A549 (cell line): ENCODE measurements around the gene MMP27.

ENCODE experiments used
- JUN ChIP-seq, 2 experiments: fragments of >200 bp; sonication (Bioruptor Twin); formaldehyde crosslinking; IDR thresholded peaks; 2 replicates in 1 of 2; 3 replicates in 1 of 2; pipeline ENCODE4 v1.6.1; 2016 to 2017
- POLR2AphosphoS2 ChIP-seq: conservative IDR thresholded peaks from 2 replicates; pipeline ENCODE4 v1.6.1; 2012; ENCODE audit warnings: low read length, improper control_type of control experiment, inconsistent platforms
- TP53 ChIP-seq: fragments of 250-450 bp; sonication (Bioruptor Pico); IDR thresholded peaks from 2 replicates; pipeline ENCODE4 v1.5.0; 2021; ENCODE audit warnings: mild to moderate bottlenecking, moderate library complexity
- ZSCAN20 ChIP-seq: fragments of 250-450 bp; sonication (Bioruptor Pico); IDR thresholded peaks from 2 replicates; pipeline ENCODE4 v1.8.0; 2022; ENCODE audit warnings: mild to moderate bottlenecking, moderate library complexity
- TF ChIP-seq, protein P1 (sequence below): fragments of >200 bp; sonication (Bioruptor Twin); formaldehyde crosslinking; IDR thresholded peaks from 3 replicates; pipeline ENCODE4 v1.5.1; 2016
- TF ChIP-seq, protein P2 (sequence below): fragments of >200 bp; sonication (Bioruptor Twin); formaldehyde crosslinking; IDR thresholded peaks from 2 replicates; pipeline ENCODE4 v1.6.1; 2016
- TF ChIP-seq, protein P3 (sequence below): IDR thresholded peaks from 2 replicates; pipeline ENCODE4 v1.6.1; 2012
- TF ChIP-seq, protein P4 (sequence below): IDR thresholded peaks from 2 replicates; pipeline ENCODE4 v1.6.1; 2012

DNA sequence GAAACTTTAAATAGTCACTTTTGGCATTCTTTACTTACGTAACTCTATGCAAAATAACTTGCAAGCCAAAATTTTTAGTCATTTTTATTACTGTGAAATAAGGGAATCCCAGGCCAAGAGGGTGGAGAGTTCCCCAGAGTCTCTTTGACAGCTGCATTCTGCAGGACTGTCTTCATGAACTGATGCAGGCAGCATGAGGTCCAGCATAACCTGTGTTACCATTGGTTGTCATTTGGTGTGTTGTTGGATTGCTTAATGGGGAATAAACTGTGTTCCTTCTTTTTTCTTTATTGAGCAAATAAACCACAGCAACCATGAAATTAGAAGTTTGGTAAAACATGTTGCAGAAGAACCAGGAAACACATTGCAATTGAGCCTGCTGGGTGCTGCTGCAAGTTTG lies 24.6 kb downstream of the MMP27 start:
- TF ChIP-seq, protein P1, sequence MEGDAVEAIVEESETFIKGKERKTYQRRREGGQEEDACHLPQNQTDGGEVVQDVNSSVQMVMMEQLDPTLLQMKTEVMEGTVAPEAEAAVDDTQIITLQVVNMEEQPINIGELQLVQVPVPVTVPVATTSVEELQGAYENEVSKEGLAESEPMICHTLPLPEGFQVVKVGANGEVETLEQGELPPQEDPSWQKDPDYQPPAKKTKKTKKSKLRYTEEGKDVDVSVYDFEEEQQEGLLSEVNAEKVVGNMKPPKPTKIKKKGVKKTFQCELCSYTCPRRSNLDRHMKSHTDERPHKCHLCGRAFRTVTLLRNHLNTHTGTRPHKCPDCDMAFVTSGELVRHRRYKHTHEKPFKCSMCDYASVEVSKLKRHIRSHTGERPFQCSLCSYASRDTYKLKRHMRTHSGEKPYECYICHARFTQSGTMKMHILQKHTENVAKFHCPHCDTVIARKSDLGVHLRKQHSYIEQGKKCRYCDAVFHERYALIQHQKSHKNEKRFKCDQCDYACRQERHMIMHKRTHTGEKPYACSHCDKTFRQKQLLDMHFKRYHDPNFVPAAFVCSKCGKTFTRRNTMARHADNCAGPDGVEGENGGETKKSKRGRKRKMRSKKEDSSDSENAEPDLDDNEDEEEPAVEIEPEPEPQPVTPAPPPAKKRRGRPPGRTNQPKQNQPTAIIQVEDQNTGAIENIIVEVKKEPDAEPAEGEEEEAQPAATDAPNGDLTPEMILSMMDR, result no peak
- TF ChIP-seq, protein P2, sequence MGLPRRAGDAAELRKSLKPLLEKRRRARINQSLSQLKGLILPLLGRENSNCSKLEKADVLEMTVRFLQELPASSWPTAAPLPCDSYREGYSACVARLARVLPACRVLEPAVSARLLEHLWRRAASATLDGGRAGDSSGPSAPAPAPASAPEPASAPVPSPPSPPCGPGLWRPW, result no peak
- TF ChIP-seq, protein P3, sequence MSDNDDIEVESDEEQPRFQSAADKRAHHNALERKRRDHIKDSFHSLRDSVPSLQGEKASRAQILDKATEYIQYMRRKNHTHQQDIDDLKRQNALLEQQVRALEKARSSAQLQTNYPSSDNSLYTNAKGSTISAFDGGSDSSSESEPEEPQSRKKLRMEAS, result no peak
- TF ChIP-seq POLR2AphosphoS2 (no peak), TP53 (CRISPR knock-in tag) (no peak), ZSCAN20 (no peak), JUN (IDR thresholded peaks at IDR 0.05) (no peak)
- TF ChIP-seq, protein P4, sequence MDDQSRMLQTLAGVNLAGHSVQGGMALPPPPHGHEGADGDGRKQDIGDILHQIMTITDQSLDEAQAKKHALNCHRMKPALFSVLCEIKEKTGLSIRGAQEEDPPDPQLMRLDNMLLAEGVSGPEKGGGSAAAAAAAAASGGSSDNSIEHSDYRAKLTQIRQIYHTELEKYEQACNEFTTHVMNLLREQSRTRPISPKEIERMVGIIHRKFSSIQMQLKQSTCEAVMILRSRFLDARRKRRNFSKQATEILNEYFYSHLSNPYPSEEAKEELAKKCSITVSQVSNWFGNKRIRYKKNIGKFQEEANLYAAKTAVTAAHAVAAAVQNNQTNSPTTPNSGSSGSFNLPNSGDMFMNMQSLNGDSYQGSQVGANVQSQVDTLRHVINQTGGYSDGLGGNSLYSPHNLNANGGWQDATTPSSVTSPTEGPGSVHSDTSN, result no peak
